GM04504 (cell line): ENCODE measurements around the gene RTKN.

Source experiments
- DNase-seq: peaks from one replicate; pipeline ENCODE4 v3.0.0-alpha.2; 2012; ENCODE audit warnings: low read depth

RTKN gene

DNA sequence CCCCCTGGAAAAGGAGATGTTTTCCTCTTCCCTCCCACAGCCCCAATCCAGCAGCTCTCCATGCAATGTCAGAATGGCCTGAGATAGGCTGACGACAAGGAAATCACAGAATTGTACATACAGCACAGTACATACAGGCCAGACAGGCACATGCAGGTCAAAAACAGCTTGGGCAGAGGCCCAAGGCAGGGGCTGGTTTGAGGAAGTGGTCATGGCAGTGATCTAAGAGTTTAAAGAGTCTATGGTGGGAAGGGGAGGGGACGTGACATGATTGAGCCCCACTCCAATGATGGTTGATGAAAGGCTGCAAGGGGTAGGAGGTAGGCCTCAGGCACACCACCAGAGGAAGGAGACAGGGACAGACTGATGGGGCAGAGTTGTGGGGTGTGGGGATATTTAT lies 65.9 kb downstream of the RTKN start:
- DNase-seq: no peak
